Right lobe of liver (tissue), 6 donors: Measurements from ENCODE around the gene ZNF837. TPM values are rescaled to one million over a fixed set of nuclear protein-coding genes. Genes with fewer than 3 reads are reported as not detected.

Source experiments
- ATAC-seq, 4 donors: fragments of 200-7000 bp; cut with Tn5 transposase; one replicate each; pipeline ENCODE4 v1.9.1; 2020; ENCODE audit warnings: mild to moderate bottlenecking in 4 of 4, moderate library complexity in 4 of 4
- DNase-seq, 3 donors: peaks; one replicate each; pipeline ENCODE4 v3.0.0-alpha.2; 2020
- H3K27ac ChIP-seq, 3 donors: fragments of 200-600 bp; one replicate each; pipeline ENCODE4 v1.8.0; 2022
- H3K27me3 ChIP-seq, 2 donors: fragments of 200-600 bp; one replicate each; pipeline ENCODE4 v1.8.0; 2022
- H3K36me3 ChIP-seq, 4 donors: fragments of 200-600 bp; sonication (generic) in 1 of 4; one replicate each; pipeline versions ENCODE4 v1.5.1 to v1.8.0; 2017 to 2022; ENCODE audit warnings: control low read depth in 1 of 4
- H3K4me1 ChIP-seq, 4 donors: fragments of 200-600 bp; sonication (generic) in 1 of 4; one replicate each; pipeline versions ENCODE4 v1.5.1 to v1.8.0; 2017 to 2022; ENCODE audit warnings: control low read depth in 1 of 4
- H3K4me3 ChIP-seq, 3 donors: fragments of 200-600 bp; one replicate each; pipeline ENCODE4 v1.8.0; 2022
- H3K9me3 ChIP-seq, 4 donors: fragments of 200-600 bp; sonication (generic) in 1 of 4; one replicate each; pipeline versions ENCODE4 v1.5.1 to v1.8.0; 2017 to 2022; ENCODE audit warnings: control low read depth in 1 of 4
- CTCF ChIP-seq, 4 donors: fragments of 200-600 bp in 3 of 4; fragments of 450-650 bp in 1 of 4; IDR thresholded peaks; one replicate each; pipeline versions ENCODE4 v1.5.1 to v1.8.0; 2016 to 2022; ENCODE audit warnings: antibody characterized with exemption in 4 of 4, mild to moderate bottlenecking in 2 of 4
- POLR2A ChIP-seq: fragments of 450-650 bp; IDR thresholded peaks from one replicate; pipeline ENCODE4 v1.6.1; 2017; ENCODE audit warnings: antibody characterized with exemption, mild to moderate bottlenecking
- WGBS: methylation state at CpG from one replicate; pipeline ENCODE4 v1.1.6; 2018; ENCODE audit warnings: low coverage, low lambda C conversion rate; ENCODE audit not compliant: insufficient coverage; ENCODE audit errors: missing lambda C conversion rate; 5-methylcytosine and 5-hydroxymethylcytosine counted together
- intact Hi-C, 2 donors: fragments of 100-400 bp; cut with DNase I; formaldehyde crosslinking; loops; one replicate each; pipeline versions ENCODE4 v1.11.2 to v1.14.1; 2022
- total RNA-seq, 6 experiments: library from RNA; depleted of rRNA in 2 of 6; stranded (reverse); fragments of >200 nt in 2 of 6; fragmentation: NEBNext Ultra II Directional in 3 of 6; extraction: Animal tissue kit (Norgen Biotek cat#: 25700) in 3 of 6; gene quantifications; one replicate each; pipeline versions ENCODE4 v1.1.0 to v1.2.4, GENCODE V29; 2016 to 2023
- donor health status: DM: no; HTN: yes; CAD: no.
- donor health status: DM: no; HTN: no; CAD: no.
- donor health status: DM: no; HTN: no; CAD: no.
- donor health status: DM: no; HTN: yes; CAD: no.
- donor health status: DM: no; HTN: yes; CAD: no.

ZNF837 gene
- total RNA-seq, 6 experiments from 2014 or later: 1.7 to 3.9 (median 2.4) TPM

- H3K4me1 ChIP-seq: peaks cover 2 to 59% (median 24%) of the 10 kb centered on the region in 4 donors
- no peak for TF ChIP-seq POLR2A
- no peak for TF ChIP-seq CTCF (IDR thresholded peaks at IDR 0.05)
- peak in 1 of 4 donors; percentile 5 for ATAC-seq
- intact Hi-C loops: no loop called here
- peaks cover 0 to 9% (median 0%) of the 10 kb centered on the region in 4 donors for H3K36me3 ChIP-seq
- 37% methylated on average over 17 of the region's 23 CpGs for WGBS
- H3K9me3 ChIP-seq: no peaks in the 10 kb centered on the region
- H3K27ac ChIP-seq: peak overlapping the region; percentile 41 to 72 (median 44)
- peak in 1 of 3 donors; percentile 19 for DNase-seq
- H3K27me3 ChIP-seq: no peaks in the 10 kb centered on the region
- H3K4me3 ChIP-seq: peak overlapping the region; percentile 69 to 83 (median 69)
Measured at GRCh38 chr19:58351990-58352755, 28.7 kb downstream of the ZNF837 start.

GRCh38 chr19:58351558-58351878 is 29.3 kb downstream of the ZNF837 start:
- Histone ChIP-seq H3K4me3 (peak overlapping the region; percentile 69 to 83 (median 69)), H3K4me1 (peaks cover 2 to 59% (median 24%) of the 10 kb centered on the region in 4 donors), H3K27ac (peak overlapping the region in 1 of 3 donors; percentile 72), H3K36me3 (peaks cover 0 to 9% (median 0%) of the 10 kb centered on the region in 4 donors), H3K9me3 (no peaks in the 10 kb centered on the region), H3K27me3 (no peaks in the 10 kb centered on the region)
- ATAC-seq: peak; percentile 3 to 24 (median 18)
- TF ChIP-seq POLR2A: no peak
- TF ChIP-seq CTCF (IDR thresholded peaks at IDR 0.05): no peak
- WGBS: 40% methylated on average over 3 of the region's 9 CpGs
- peak in 1 of 3 donors; percentile 65 for DNase-seq
- intact Hi-C loops: no loop called here

GRCh38 chr19:58350871-58351557 is 29.8 kb downstream of the ZNF837 start:
- Histone ChIP-seq H3K27ac (peak overlapping the region in 1 of 3 donors; percentile 72), H3K27me3 (no peaks in the 10 kb centered on the region), H3K9me3 (no peaks in the 10 kb centered on the region), H3K36me3 (peaks cover 0 to 9% (median 0%) of the 10 kb centered on the region in 4 donors), H3K4me3 (peak overlapping the region; percentile 69 to 83 (median 69)), H3K4me1 (peaks cover 2 to 59% (median 23%) of the 10 kb centered on the region in 4 donors)
- intact Hi-C loops: no loop called here
- TF ChIP-seq POLR2A (no peak), CTCF (IDR thresholded peaks at IDR 0.05) (no peak)
- ATAC-seq (peak; percentile 3 to 20 (median 6)), DNase-seq (no peak)
- 29% methylated on average over 4 of the region's 34 CpGs for WGBS

- no peaks in the 10 kb centered on the region for H3K9me3 ChIP-seq
- H3K36me3 ChIP-seq: peaks cover 0 to 9% (median 0%) of the 10 kb centered on the region in 4 donors
- intact Hi-C loops: no loop called here
- H3K27me3 ChIP-seq: no peaks in the 10 kb centered on the region
- peak overlapping the region; percentile 69 to 83 (median 69) for H3K4me3 ChIP-seq
- peak in 1 of 3 donors; percentile 68 for DNase-seq
- H3K27ac ChIP-seq: peak overlapping the region in 2 of 3 donors; percentile 44 to 72
- 11% methylated on average over 23 of the region's 84 CpGs for WGBS
- peaks cover 2 to 53% (median 19%) of the 10 kb centered on the region in 4 donors for H3K4me1 ChIP-seq
- peak; percentile 12 to 61 (median 36) for ATAC-seq
- TF ChIP-seq POLR2A: no peak
- TF ChIP-seq CTCF (IDR thresholded peaks at IDR 0.05): peak in 1 of 4 donors; percentile 19
Measured at GRCh38 chr19:58350001-58350861, 30.6 kb downstream of the ZNF837 start.
